Erythroblast (primary cell): ENCODE data around the gene BCAM.

Experiments used
- GATA1 ChIP-seq: IDR thresholded peaks from 2 replicates; pipeline ENCODE4 v1.6.1; 2011; ENCODE audit warnings: low read depth, mild to moderate bottlenecking, control low read depth, low read length, moderate library complexity
- POLR2A ChIP-seq: IDR thresholded peaks from 2 replicates; pipeline ENCODE4 v1.6.1; 2011; ENCODE audit warnings: mild to moderate bottlenecking, low read length

DNA sequence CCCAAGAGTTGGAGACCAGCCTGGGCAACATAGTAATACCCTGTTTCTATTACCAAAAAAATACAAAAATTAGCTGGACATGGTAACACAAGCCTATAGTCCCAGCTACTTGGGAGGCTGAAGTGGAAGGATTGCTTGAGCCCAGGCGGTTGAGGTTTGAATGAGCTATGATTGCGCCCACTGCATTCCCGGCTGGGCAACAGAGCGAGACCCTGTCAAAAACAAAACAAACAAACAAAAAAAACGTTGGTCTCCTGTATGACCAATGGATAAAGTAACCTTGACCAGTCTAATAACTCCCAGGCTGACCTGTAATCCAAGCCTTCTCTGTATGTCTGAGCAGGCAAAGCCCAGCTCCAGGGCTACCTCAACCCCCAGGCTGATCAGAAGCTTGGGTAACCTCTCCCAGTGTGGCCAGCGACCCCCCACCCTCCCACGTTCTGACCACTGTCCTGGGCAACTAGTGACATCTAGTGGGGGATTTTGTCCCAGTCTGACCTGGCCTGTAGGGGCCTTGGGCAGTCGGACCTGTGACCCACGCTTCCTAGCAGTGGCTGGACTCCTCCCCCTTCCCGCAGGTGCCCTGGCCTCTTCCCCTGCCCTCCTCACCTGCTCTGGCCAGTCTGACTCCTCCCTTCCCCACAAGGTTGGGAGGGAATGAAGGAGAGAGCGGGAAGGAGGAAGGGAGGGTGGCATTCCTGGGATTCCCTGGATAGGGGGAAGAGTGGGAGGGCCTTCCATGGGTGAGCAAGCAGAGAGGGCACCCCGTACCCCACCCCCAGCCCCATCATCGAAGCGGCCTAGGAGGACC lies 1.0 kb upstream of the BCAM start:
- TF ChIP-seq POLR2A (no peak), GATA1 (no peak)
